PC-3 (cell line): ENCODE data around the gene EHBP1. TPM values are rescaled to one million over a fixed set of nuclear protein-coding genes. Genes with fewer than 3 reads are reported as not detected.

Experiments
- ATAC-seq: fragments of 200-7000 bp; cut with Tn5 transposase; 2 replicates; pipeline ENCODE4 v1.9.1; 2020; ENCODE audit warnings: mild to moderate bottlenecking, moderate library complexity
- BruUV-seq: library from RNA; stranded (reverse); fragments of 400-500 nt; replicated peaks from 2 replicates; lab custom pipeline; 2021; lab: Mats Ljungman, UMichigan
- CTCF ChIA-PET: fragments of 300-600 bp; sonication (Branson Sonifier 250); formaldehyde crosslinking; loops from one replicate; lab custom pipeline; 2022; ENCODE audit warnings: antibody characterized with exemption; lab: Charles Lee
- POLR2A ChIA-PET: fragments of 300-600 bp; sonication (Branson Sonifier 250); formaldehyde crosslinking; loops from one replicate; lab custom pipeline; 2022; ENCODE audit warnings: antibody characterized with exemption; ENCODE audit not compliant: unreplicated experiment; lab: Charles Lee
- DNase-seq: peaks from one replicate; pipeline ENCODE4 v3.0.0-alpha.2; 2015
- H2AFZ ChIP-seq: fragments of 300-600 bp; sonication (generic); 2 replicates; pipeline ENCODE4 v1.6.0; 2016; ENCODE audit warnings: antibody characterized with exemption, low read length
- H3F3A ChIP-seq: fragments of 300-600 bp; sonication (generic); one replicate; pipeline ENCODE4 v1.6.0; 2017; ENCODE audit warnings: antibody characterized with exemption, low read length, control low read depth, mild to moderate bottlenecking; ENCODE audit not compliant: unreplicated experiment
- H3K27ac ChIP-seq: fragments of 300-600 bp; sonication (generic); 2 replicates; pipeline ENCODE4 v1.5.1; 2016; ENCODE audit warnings: mild to moderate bottlenecking, low read length
- H3K27me3 ChIP-seq: fragments of 300-600 bp; sonication (generic); 2 replicates; pipeline ENCODE4 v1.6.1; 2016; ENCODE audit warnings: low read length, mixed read lengths
- H3K36me3 ChIP-seq: fragments of 300-600 bp; sonication (generic); 2 replicates; pipeline ENCODE4 v1.6.1; 2016; ENCODE audit warnings: low read depth, mixed run types, low read length, mixed read lengths
- H3K4me1 ChIP-seq: fragments of 300-600 bp; sonication (generic); 2 replicates; pipeline ENCODE4 v1.5.1; 2016; ENCODE audit warnings: low read length; ENCODE audit not compliant: insufficient read depth
- H3K4me2 ChIP-seq: fragments of 300-600 bp; sonication (generic); 2 replicates; pipeline ENCODE4 v1.6.0; 2016; ENCODE audit warnings: low read length
- H3K4me3 ChIP-seq: fragments of 300-600 bp; sonication (generic); 2 replicates; pipeline ENCODE4 v1.5.1; 2016; ENCODE audit warnings: mild to moderate bottlenecking, low read length, mixed read lengths
- H3K79me2 ChIP-seq: fragments of 300-600 bp; sonication (generic); 2 replicates; pipeline ENCODE4 v1.6.1; 2017; ENCODE audit warnings: low read length, mixed read lengths
- H3K9ac ChIP-seq: fragments of 300-600 bp; sonication (generic); 2 replicates; pipeline ENCODE4 v1.6.0; 2016; ENCODE audit warnings: mild to moderate bottlenecking, low read length
- H3K9me2 ChIP-seq: fragments of 300-600 bp; sonication (generic); replicated peaks from 2 replicates; pipeline ENCODE4 v1.6.1; 2016; ENCODE audit warnings: mixed run types, low read length, mixed read lengths
- H3K9me3 ChIP-seq: fragments of 300-600 bp; sonication (generic); 2 replicates; pipeline ENCODE4 v1.6.1; 2016; ENCODE audit warnings: low read length, mixed read lengths
- H4K20me1 ChIP-seq: fragments of 300-600 bp; sonication (generic); 2 replicates; pipeline ENCODE4 v1.6.1; 2016; ENCODE audit warnings: low read length, mixed read lengths
- EZH2 ChIP-seq: fragments of 300-600 bp; sonication (generic); IDR thresholded peaks from one replicate; pipeline ENCODE4 v1.6.1; 2017; ENCODE audit warnings: antibody characterized with exemption, mild to moderate bottlenecking, low read length; ENCODE audit not compliant: unreplicated experiment
- EZH2phosphoT487 ChIP-seq: fragments of 300-600 bp; sonication (generic); IDR thresholded peaks from 2 replicates; pipeline ENCODE4 v1.6.1; 2018; ENCODE audit warnings: mild to moderate bottlenecking, antibody characterized with exemption, low read length, borderline replicate concordance
- intact Hi-C: fragments of 100-400 bp; cut with micrococcal nuclease; formaldehyde crosslinking; loops from 2 replicates; pipeline ENCODE4 v1.9.0; 2023
- total RNA-seq: library from RNA; depleted of rRNA; stranded (reverse); fragments of >200 nt; gene quantifications from 2 replicates; pipeline ENCODE4 v1.2.3, GENCODE V29; 2014
- TF ChIP-seq, protein P1 (sequence below): fragments of 300-600 bp; sonication (generic); conservative IDR thresholded peaks from 2 replicates; pipeline ENCODE4 v1.5.1; 2017; ENCODE audit warnings: antibody characterized with exemption, low read depth, mild to moderate bottlenecking, low read length

EHBP1 gene
- total RNA-seq, 1 experiment from 2014 or later: 25.7 TPM

DNA sequence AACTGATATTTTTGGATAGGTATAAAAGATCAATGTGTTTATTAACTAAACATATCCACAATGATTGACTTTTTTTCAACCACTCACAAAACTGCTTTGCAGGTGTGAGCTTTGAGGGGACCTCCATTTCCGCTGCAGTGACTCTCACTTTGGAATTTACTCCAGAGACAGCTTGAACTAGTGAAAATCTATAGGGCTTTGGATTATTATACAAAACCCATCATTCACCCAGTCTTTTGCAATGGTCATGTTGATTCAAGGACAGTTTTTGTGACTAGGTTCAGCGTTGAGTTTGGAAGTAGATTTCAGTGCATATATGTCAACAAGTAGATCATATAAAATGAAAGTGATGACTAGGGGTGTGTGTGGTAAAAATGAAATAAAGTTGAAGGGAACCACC lies 87.7 kb downstream of the EHBP1 start:
- H4K20me1 ChIP-seq: no peaks in the 10 kb centered on the region
- H3K9ac ChIP-seq: no peak overlapping the region
- no peak overlapping the region for H2AFZ ChIP-seq
- H3K9me3 ChIP-seq: no peaks in the 10 kb centered on the region
- DNase-seq (no peak), ATAC-seq (no peak)
- H3K36me3 ChIP-seq: no peaks in the 10 kb centered on the region
- TF ChIP-seq EZH2phosphoT487 (no peak), EZH2 (no peak)
- no peak overlapping the region for H3K27ac ChIP-seq
- BruUV-seq: no TSS peak
- 0 out of 2 replicates have a peak, but pooled peaks cover 3% of the 10 kb centered on the region for H3K79me2 ChIP-seq
- ChIA-PET CTCF (no interaction called here), POLR2A (no interaction called here)
- H3K4me2 ChIP-seq: no peak overlapping the region
- H3K27me3 ChIP-seq: no peaks in the 10 kb centered on the region
- no peaks in the 10 kb centered on the region for H3F3A ChIP-seq
- intact Hi-C loops: no loop called here
- peaks cover 13% of the 10 kb centered on the region for H3K4me1 ChIP-seq
- no peak overlapping the region for H3K4me3 ChIP-seq
- H3K9me2 ChIP-seq: no peaks in the 10 kb centered on the region

DNA sequence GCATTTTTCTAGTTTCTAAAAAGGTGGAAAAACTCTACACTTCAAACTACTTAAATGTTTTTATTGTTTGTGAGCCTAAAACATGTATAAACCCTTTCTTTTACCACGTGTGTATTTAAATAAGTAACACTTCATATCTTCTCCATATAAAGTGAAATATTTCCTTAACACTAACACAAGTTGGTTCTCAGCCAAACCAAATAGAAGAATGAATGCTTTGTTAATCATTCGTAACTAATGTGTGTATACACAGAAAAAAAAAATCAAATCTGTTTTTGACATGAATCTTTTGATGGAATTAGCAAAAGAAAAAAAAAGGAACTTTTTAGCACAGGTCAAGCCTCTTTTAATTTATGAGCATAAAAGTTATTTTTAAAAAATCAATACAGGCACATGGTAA lies 89.3 kb downstream of the EHBP1 start:
- TF ChIP-seq, protein P1, sequence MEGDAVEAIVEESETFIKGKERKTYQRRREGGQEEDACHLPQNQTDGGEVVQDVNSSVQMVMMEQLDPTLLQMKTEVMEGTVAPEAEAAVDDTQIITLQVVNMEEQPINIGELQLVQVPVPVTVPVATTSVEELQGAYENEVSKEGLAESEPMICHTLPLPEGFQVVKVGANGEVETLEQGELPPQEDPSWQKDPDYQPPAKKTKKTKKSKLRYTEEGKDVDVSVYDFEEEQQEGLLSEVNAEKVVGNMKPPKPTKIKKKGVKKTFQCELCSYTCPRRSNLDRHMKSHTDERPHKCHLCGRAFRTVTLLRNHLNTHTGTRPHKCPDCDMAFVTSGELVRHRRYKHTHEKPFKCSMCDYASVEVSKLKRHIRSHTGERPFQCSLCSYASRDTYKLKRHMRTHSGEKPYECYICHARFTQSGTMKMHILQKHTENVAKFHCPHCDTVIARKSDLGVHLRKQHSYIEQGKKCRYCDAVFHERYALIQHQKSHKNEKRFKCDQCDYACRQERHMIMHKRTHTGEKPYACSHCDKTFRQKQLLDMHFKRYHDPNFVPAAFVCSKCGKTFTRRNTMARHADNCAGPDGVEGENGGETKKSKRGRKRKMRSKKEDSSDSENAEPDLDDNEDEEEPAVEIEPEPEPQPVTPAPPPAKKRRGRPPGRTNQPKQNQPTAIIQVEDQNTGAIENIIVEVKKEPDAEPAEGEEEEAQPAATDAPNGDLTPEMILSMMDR: no peak
- TF ChIP-seq EZH2phosphoT487 (no peak), EZH2 (no peak)
- Histone ChIP-seq H4K20me1 (no peaks in the 10 kb centered on the region), H3K9me3 (no peaks in the 10 kb centered on the region), H3K4me1 (peaks cover 8% of the 10 kb centered on the region), H3K79me2 (no peaks in the 10 kb centered on the region), H3K27ac (no peak overlapping the region), H2AFZ (no peak overlapping the region), H3F3A (no peaks in the 10 kb centered on the region), H3K9me2 (no peaks in the 10 kb centered on the region), H3K4me3 (no peak overlapping the region), H3K27me3 (no peaks in the 10 kb centered on the region), H3K4me2 (peak overlapping the region; percentile 34), H3K36me3 (no peaks in the 10 kb centered on the region), H3K9ac (no peak overlapping the region)
- peak; percentile 57 for ATAC-seq
- no TSS peak for BruUV-seq
- intact Hi-C loops: no loop called here
- ChIA-PET CTCF (no interaction called here), POLR2A (no interaction called here)
- DNase-seq: peak; percentile 81

DNA sequence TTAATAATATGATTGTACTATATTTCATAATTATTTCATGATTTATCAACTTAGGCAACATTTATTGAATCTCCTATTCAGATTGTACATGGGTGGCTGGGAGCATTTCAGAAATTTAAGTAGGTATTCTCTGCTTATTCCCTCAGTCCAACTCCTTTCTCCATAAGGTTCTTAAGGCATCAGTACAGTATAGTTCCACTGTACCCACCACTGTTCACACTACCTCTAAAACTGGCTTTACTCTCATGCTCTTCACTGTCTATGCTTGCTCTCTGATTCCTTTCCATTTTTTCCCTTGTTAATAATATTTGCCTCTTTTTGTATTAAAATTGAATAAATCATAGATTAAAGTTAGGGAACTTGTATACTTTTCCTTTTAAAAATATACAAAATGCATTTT lies 89.8 kb downstream of the EHBP1 start:
- Histone ChIP-seq H3K79me2 (no peaks in the 10 kb centered on the region), H3K9ac (no peak overlapping the region), H3K4me3 (no peak overlapping the region), H2AFZ (no peak overlapping the region), H3K36me3 (no peaks in the 10 kb centered on the region), H4K20me1 (no peaks in the 10 kb centered on the region), H3K4me1 (peaks cover 6% of the 10 kb centered on the region), H3K4me2 (no peak overlapping the region), H3K9me2 (no peaks in the 10 kb centered on the region), H3F3A (no peaks in the 10 kb centered on the region), H3K27me3 (no peaks in the 10 kb centered on the region), H3K27ac (no peak overlapping the region), H3K9me3 (no peaks in the 10 kb centered on the region)
- intact Hi-C loops: no loop called here
- no TSS peak for BruUV-seq
- ATAC-seq (no peak), DNase-seq (no peak)
- no peak for TF ChIP-seq EZH2phosphoT487
- no peak for TF ChIP-seq EZH2
- TF ChIP-seq, protein P1: no peak
- ChIA-PET POLR2A (no interaction called here), CTCF (no interaction called here)
